B cell (primary cell): ENCODE data around the gene COL1A1. TPM values are rescaled to one million over a fixed set of nuclear protein-coding genes. Genes with fewer than 3 reads are reported as not detected.
A peak's percentile ranks its signal among the peaks of the same experiment; 100 is the strongest.

Source experiments
- ATAC-seq: fragments of 200-7000 bp; cut with Tn5 transposase; one replicate; pipeline ENCODE4 v1.10.0; 2021; ENCODE audit warnings: low read depth, mild to moderate bottlenecking, moderate number of reproducible peaks, moderate library complexity
- CTCF ChIA-PET: fragments of 350-600 bp; sonication (Branson Sonifier 250); formaldehyde crosslinking; loops from one replicate; lab custom pipeline; 2021; ENCODE audit warnings: antibody characterized with exemption, inconsistent platforms; lab: Charles Lee
- POLR2A ChIA-PET: fragments of 350-600 bp; sonication (Branson Sonifier 250); formaldehyde crosslinking; loops from one replicate; lab custom pipeline; 2021; ENCODE audit warnings: antibody characterized with exemption; lab: Charles Lee
- DNase-seq: peaks from one replicate; pipeline ENCODE4 v3.0.0; 2013
- H2AFZ ChIP-seq: 2 replicates; pipeline ENCODE4 v1.6.1; 2012; ENCODE audit warnings: mild to moderate bottlenecking, low read depth, low read length; ENCODE audit not compliant: insufficient read depth, poor library complexity, severe bottlenecking
- H3K27ac ChIP-seq, 2 donors: 1 replicate in 1 of 2; 2 replicates in 1 of 2; pipeline ENCODE4 v1.5.1; 2012 to 2013; ENCODE audit warnings: low read length in 2 of 2, mild to moderate bottlenecking in 2 of 2, moderate library complexity in 1 of 2
- H3K27me3 ChIP-seq, 4 experiments: fragments of 200-600 bp in 1 of 4; sonication (generic) in 1 of 4; replicated peaks in 1 of 4; 1 replicate in 2 of 4; 2 replicates in 2 of 4; pipeline versions ENCODE4 v1.6.1 to v1.7.0; 2013 to 2016; ENCODE audit warnings: low read length in 3 of 4, mild to moderate bottlenecking in 2 of 4, mixed read lengths in 1 of 4, moderate library complexity in 1 of 4; ENCODE audit not compliant: insufficient read depth in 4 of 4, control insufficient read depth in 3 of 4; ENCODE audit errors: control extremely low read depth in 1 of 4
- H3K36me3 ChIP-seq, 2 experiments: replicated peaks in 1 of 2; 1 replicate in 1 of 2; 2 replicates in 1 of 2; pipeline versions ENCODE4 v1.6.1 to v1.7.1; 2013; ENCODE audit warnings: low read length in 1 of 2; ENCODE audit not compliant: insufficient read depth in 2 of 2, control insufficient read depth in 1 of 2; ENCODE audit errors: control extremely low read depth in 1 of 2, extremely low read depth in 1 of 2
- H3K4me1 ChIP-seq, 2 donors: fragments of 200-600 bp in 1 of 2; sonication (generic) in 1 of 2; 1 replicate in 1 of 2; 2 replicates in 1 of 2; pipeline versions ENCODE4 v1.5.1 to v1.6.1; 2013 to 2017; ENCODE audit warnings: low read length in 2 of 2; ENCODE audit not compliant: control insufficient read depth in 2 of 2, insufficient read depth in 2 of 2
- H3K4me2 ChIP-seq: replicated peaks from 2 replicates; pipeline ENCODE3; 2012; ENCODE audit warnings: mild to moderate bottlenecking, low read depth, low read length; ENCODE audit not compliant: poor library complexity, severe bottlenecking
- H3K4me3 ChIP-seq, 5 experiments: fragments of 200-600 bp in 1 of 5; sonication (generic) in 1 of 5; 1 replicate in 3 of 5; 2 replicates in 2 of 5; pipeline versions ENCODE4 v1.5.1 to v1.7.0; 2011 to 2016; ENCODE audit warnings: low read length in 4 of 5, mild to moderate bottlenecking in 4 of 5, low read depth in 2 of 5, control low read depth in 1 of 5, moderate library complexity in 1 of 5; ENCODE audit not compliant: insufficient read depth in 1 of 5; ENCODE audit errors: control extremely low read depth in 1 of 5, extremely low read depth in 1 of 5
- H3K79me2 ChIP-seq: fragments of 200-600 bp; sonication (generic); one replicate; pipeline ENCODE4 v1.6.0; 2016; ENCODE audit warnings: low read length; ENCODE audit not compliant: control insufficient read depth, insufficient read depth
- H3K9ac ChIP-seq: fragments of 200-600 bp; sonication (generic); 2 replicates; pipeline ENCODE4 v1.6.1; 2017; ENCODE audit warnings: mild to moderate bottlenecking, low read length, moderate library complexity
- H3K9me3 ChIP-seq, 3 donors: one replicate each; pipeline versions ENCODE4 v1.6.1 to v1.7.1; 2013; ENCODE audit warnings: low read length in 2 of 3; ENCODE audit not compliant: control insufficient read depth in 2 of 3, insufficient read depth in 1 of 3; ENCODE audit errors: control extremely low read depth in 1 of 3
- H4K20me1 ChIP-seq: 2 replicates; pipeline ENCODE4 v1.6.0; 2012; ENCODE audit warnings: mild to moderate bottlenecking, low read length; ENCODE audit not compliant: insufficient read depth, control insufficient read depth, poor library complexity, severe bottlenecking
- H3K27ac Mint-ChIP-seq: one replicate; pipeline ENCODE4 v1.8.0; 2021; ENCODE audit warnings: mixed read lengths
- H3K27me3 Mint-ChIP-seq: one replicate; pipeline ENCODE4 v1.8.0; 2021; ENCODE audit warnings: mixed read lengths
- H3K4me1 Mint-ChIP-seq: one replicate; pipeline ENCODE4 v1.8.0; 2021; ENCODE audit warnings: mixed read lengths
- H3K4me3 Mint-ChIP-seq: one replicate; pipeline ENCODE4 v1.8.0; 2021; ENCODE audit warnings: mixed read lengths
- H3K9me3 Mint-ChIP-seq: one replicate; pipeline ENCODE4 v1.8.0; 2022; ENCODE audit warnings: mixed read lengths; ENCODE audit not compliant: insufficient read depth
- EZH2 ChIP-seq: IDR thresholded peaks from 2 replicates; pipeline ENCODE4 v1.6.1; 2012; ENCODE audit warnings: borderline replicate concordance, low read depth, mild to moderate bottlenecking, moderate library complexity, low read length; ENCODE audit not compliant: insufficient read depth, poor library complexity, severe bottlenecking
- WGBS: methylation state at CpG from one replicate; pipeline ENCODE4 v1.1.5; 2013; ENCODE audit warnings: missing lambda C conversion rate; ENCODE audit not compliant: insufficient coverage; 5-methylcytosine and 5-hydroxymethylcytosine counted together
- intact Hi-C: fragments of 100-400 bp; cut with micrococcal nuclease; formaldehyde crosslinking; loops from one replicate; pipeline ENCODE4 v1.10.0; 2022
- polyA plus RNA-seq: library from polyadenylated mRNA; depleted of rRNA; stranded (reverse); fragments of >200 nt; gene quantifications from 2 replicates; pipeline ENCODE4 v1.2.3, GENCODE V29; 2012
- total RNA-seq, 2 donors: library from RNA; stranded (reverse); fragments of 120-200 nt in 1 of 2; gene quantifications; 1 replicate in 1 of 2; 2 replicates in 1 of 2; pipeline versions ENCODE4 v1.2.3 to v1.2.4, GENCODE V29; 2013 to 2022
- TF ChIP-seq, protein P1 (sequence below): fragments of 200-600 bp; IDR thresholded peaks from one replicate; pipeline ENCODE4 v1.8.0; 2022; ENCODE audit warnings: antibody characterized with exemption, mild to moderate bottlenecking

The COL1A1 gene
- total and polyA plus RNA-seq, 2 donors (not counting 1 experiment from before 2014, with no cell fraction given): 0.66 to 9.1 TPM

DNA sequence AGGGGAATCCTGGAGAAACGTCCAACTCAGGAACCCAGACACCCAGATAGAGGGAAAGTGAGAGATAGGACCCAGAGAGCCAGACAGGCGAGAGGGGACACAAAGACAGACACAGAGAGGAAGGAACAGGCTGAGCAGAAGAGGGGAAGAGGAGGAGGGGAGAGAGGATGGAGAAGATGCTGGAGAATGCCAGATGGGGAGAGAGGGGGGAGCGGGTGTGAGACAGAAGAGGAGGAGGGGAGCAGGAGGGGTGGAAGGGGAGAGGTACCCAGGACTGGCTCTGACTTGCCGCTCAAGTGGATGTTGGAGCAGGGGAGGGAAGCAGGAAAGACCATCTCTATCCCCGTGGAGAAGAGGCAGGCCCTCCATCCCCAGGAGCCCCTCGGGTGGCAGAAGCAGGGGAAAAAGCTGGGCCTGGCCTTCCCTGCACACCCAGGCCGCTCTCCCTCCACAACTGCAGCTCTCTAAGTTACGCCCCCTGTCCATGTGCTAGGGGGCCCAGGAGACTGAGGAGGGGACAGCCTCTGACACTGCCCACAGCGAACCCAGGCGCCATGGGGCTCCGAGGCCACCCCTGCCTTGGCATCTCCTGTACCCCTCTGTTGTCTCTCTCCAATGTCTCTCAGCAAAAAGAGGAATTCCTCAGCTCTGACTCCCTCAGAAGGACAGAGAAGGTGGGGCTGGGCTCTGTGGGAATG lies 55.8 kb downstream of the COL1A1 start:
- peaks cover 92% of the 10 kb centered on the region for H3K79me2 ChIP-seq
- peaks cover 0 to 56% of the 10 kb centered on the region in 2 experiments for H3K36me3 ChIP-seq
- peak overlapping the region; percentile 98 for H3K27ac Mint-ChIP-seq
- no peaks in the 10 kb centered on the region for H3K9me3 Mint-ChIP-seq
- H3K9me3 ChIP-seq: no peaks in the 10 kb centered on the region
- H3K9ac ChIP-seq: peak overlapping the region; percentile 95
- H2AFZ ChIP-seq: no peak overlapping the region
- peaks cover 74% of the 10 kb centered on the region for H3K4me1 Mint-ChIP-seq
- 67% methylated on average over 10 of the region's 11 CpGs for WGBS
- TF ChIP-seq EZH2: no peak
- TF ChIP-seq, protein P1, sequence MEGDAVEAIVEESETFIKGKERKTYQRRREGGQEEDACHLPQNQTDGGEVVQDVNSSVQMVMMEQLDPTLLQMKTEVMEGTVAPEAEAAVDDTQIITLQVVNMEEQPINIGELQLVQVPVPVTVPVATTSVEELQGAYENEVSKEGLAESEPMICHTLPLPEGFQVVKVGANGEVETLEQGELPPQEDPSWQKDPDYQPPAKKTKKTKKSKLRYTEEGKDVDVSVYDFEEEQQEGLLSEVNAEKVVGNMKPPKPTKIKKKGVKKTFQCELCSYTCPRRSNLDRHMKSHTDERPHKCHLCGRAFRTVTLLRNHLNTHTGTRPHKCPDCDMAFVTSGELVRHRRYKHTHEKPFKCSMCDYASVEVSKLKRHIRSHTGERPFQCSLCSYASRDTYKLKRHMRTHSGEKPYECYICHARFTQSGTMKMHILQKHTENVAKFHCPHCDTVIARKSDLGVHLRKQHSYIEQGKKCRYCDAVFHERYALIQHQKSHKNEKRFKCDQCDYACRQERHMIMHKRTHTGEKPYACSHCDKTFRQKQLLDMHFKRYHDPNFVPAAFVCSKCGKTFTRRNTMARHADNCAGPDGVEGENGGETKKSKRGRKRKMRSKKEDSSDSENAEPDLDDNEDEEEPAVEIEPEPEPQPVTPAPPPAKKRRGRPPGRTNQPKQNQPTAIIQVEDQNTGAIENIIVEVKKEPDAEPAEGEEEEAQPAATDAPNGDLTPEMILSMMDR: no peak
- ChIA-PET CTCF (interaction anchor here (0.7 to 5.1 kb wide), 11 partner anchors 9 to 55 kb away, joined by 3 to 59 read pairs (median 5); partner anchors contain the start of genes COL1A1 and SAMD14), POLR2A (interaction anchor here (0.6 to 1.0 kb wide), 4 partner anchors 13 to 828 kb away, joined by 3 to 11 read pairs (median 4); no protein-coding TSS in a partner anchor)
- H4K20me1 ChIP-seq: peaks cover 94% of the 10 kb centered on the region
- H3K4me1 ChIP-seq: peaks cover 62 to 72% of the 10 kb centered on the region in 2 donors
- H3K4me3 Mint-ChIP-seq: peak overlapping the region; percentile 100
- no peak for ATAC-seq
- no peaks in the 10 kb centered on the region for H3K27me3 Mint-ChIP-seq
- peak overlapping the region in 4 of 5 experiments; percentile 82 to 97 (median 89) for H3K4me3 ChIP-seq
- peak overlapping the region; percentile 92 for H3K4me2 ChIP-seq
- H3K27ac ChIP-seq: peak overlapping the region; percentile 29 to 94
- H3K27me3 ChIP-seq: no peaks in the 10 kb centered on the region
- DNase-seq: no peak
- intact Hi-C loops: no loop called here
